RCC 7860 (cell line): ENCODE results near the gene LRRC53.

Source experiments
- DNase-seq: peaks from one replicate; pipeline ENCODE4 v3.0.0-alpha.2; 2015; ENCODE audit warnings: low spot score
- FAIRE-seq: peaks from 2 replicates; lab custom pipeline; 2012; peaks lifted over from hg19 to GRCh38; lab: Jason Lieb, UNC

Gene LRRC53

DNA sequence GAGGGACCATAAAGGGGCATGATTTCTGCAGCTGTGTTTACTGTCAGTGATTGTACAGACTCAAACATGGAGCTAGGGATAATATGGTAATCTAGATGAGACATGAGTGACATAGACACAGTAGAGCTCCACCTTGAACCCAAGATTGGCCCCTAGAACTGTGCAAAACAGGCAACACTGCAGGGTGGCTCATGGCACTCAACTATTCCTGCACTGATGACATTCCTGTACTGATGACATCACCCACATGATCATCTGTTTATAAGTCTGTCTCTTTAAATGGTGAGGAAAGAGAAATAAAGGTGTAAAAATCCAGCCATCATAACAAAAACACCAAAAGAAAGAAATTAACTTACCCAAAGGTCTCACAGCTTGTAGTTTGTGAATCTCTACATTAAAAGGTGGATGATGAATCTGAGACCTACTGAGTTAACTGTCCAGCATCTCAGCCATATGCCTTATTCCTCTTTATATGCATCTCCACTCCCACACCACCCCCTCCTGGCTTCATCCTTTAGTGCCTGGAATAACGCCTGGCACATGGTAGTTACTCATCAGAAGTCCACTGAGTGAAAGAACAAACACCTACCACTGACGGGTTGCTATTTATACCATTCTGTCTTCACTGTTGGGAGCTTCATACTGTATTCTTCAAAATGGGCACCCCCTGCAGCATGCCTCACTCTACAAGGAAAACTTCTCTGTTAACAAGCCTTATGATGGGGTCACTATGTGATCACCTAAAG lies at the start of gene LRRC53:
Gene LRRC53 (minus strand): TSS at position 442 of the 746 bp plus-strand sequence. CDS start 29,262 bp downstream, outside the sequence.
- FAIRE-seq, result no peak
- no peak for DNase-seq

DNA sequence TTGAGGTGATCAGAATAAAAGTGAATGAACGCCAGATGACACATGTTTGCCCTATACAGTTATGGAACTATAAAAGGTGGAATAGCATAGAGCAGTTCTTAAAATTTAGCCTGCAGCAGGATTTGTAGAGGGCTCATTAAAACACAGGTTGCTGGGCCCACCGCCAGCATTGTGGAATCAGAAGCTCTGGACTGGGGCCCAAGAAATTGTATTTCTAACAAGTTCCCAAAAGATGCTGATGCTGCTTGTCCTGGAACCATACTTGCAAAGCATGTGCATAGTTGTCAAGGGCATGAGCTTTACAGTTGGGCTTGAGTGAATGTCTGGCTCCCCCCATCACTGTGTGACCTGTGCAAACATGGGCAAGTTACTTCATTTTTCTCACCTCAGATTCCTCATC lies 37.5 kb upstream of the LRRC53 start:
- no peak for FAIRE-seq
- DNase-seq, result no peak

DNA sequence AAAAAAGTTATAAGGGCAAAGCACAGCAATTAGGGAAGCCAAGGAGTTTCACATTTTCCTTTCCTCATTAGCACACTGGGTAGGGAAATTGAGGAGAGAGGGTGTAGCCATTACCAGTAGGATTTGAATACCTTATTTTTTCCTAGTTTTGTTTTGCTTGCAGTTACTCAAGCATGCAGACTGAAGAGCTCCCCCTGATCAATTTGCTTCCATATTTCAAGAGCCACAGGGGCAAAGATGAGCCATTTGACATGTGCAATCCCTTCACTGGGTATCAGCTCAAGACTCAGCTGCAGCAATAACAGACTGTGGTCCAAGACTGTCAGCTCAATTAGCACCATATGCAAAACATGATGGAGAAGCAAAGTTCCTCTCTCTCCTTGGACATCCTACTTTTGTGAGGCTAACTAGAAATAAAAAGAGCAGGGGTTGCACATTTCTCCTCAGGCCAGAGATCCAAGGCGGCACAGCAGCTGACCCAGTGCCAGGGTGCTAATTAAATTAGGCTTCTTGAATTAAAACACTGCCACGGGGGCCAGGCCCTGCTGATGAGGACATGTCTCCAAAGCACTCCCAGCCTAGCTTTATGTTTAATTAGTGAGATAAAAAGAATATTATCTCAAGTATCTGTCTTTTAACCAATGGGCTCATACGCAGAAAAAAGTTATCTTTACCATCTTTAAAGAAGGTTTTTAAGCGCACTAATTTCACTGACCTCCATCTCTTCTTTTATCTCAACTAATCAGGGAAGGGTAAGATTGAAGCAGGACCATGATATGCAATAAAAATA lies 36.7 kb upstream of the LRRC53 start:
- FAIRE-seq, result no peak
- no peak for DNase-seq

GRCh38 chr1:74545821-74546220 lies 33.4 kb upstream of the LRRC53 start:
- no peak for DNase-seq
- no peak for FAIRE-seq

- FAIRE-seq (no peak), DNase-seq (no peak)
These were observed 21.8 kb upstream of the LRRC53 start for GRCh38 chr1:74534241-74534640.

- FAIRE-seq, result no peak
- no peak for DNase-seq
These were observed 19.4 kb upstream of the LRRC53 start for GRCh38 chr1:74531796-74532195.

- FAIRE-seq, result no peak
- DNase-seq, result no peak
These were observed 18.5 kb upstream of the LRRC53 start for GRCh38 chr1:74530892-74531291.

DNA sequence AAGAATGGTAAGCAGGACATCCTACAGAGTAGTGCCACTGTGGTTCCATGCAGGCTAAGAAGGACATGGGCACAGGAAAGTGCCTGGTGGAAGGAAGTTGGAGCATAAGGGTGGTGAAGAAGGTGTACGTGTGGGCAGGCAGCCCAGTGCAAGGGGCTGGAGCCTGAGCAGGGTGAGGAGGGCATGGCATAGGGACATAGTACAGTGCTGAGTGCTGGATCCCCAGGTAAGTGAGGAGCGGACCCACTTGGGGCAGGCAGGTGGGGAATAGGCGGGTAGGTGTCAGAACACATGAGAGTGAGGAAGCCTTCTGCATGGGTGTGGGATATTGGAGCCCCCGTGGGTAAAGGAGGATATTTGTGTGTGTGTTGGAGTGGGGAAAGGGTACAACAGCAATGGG lies 15.7 kb upstream of the LRRC53 start:
- no peak for FAIRE-seq

GRCh38 chr1:74526708-74527107 lies 14.3 kb upstream of the LRRC53 start:
- no peak for FAIRE-seq
- no peak for DNase-seq

More for the DNA sequence above, 15.7 kb upstream of the LRRC53 start:
- DNase-seq, result no peak

GRCh38 chr1:74523873-74524480 lies 11.6 kb upstream of the LRRC53 start:
- FAIRE-seq, result no peak
- no peak for DNase-seq

DNA sequence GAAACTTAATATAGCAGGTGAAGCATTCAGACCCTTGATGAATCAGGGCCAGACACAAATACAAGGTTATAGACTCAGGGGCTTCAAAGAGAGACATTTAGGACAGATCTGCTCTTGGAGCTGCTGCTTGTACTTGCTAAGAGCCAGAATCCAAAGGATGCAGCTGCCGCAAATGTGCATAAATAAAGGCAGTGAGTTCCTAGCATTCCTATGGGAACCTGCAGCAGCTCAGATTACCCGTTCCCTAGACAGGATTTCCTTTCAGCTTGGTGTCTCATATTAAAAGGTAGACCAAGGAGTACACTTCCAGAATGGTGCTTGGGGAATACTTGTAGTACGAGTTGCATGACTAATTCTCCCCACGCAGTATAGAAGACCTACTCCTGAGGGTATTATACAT lies 9.7 kb upstream of the LRRC53 start:
- FAIRE-seq, result no peak

GRCh38 chr1:74517599-74518051 lies 5.2 kb upstream of the LRRC53 start:
- FAIRE-seq, result no peak
- DNase-seq, result no peak

More for the DNA sequence above, 9.7 kb upstream of the LRRC53 start:
- no peak for DNase-seq

GRCh38 chr1:74513411-74514300 lies 1.2 kb upstream of the LRRC53 start:
- DNase-seq (no peak), FAIRE-seq (no peak)

DNA sequence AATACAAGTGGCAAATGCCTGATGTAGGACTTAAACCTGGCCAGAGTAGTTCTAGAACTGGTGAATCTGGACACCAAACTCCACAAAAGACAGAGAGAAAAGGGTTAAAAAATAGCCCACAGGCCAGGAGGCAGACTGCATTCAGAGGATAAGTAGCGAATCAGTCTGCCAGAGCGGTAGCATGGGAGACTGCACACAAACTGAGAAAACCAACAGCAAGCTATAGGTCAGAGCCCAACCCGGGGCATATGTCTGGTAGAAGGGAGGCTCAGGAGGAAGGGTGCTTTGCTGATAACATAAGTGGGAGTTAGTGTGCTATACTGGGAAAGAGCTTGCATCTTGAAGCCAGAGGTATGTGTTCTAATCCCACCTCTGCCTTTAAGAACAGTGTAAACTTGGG lies 4.0 kb downstream of the LRRC53 start:
- FAIRE-seq, result no peak
- no peak for DNase-seq

- DNase-seq (no peak), FAIRE-seq (no peak)
These were observed 6.3 kb downstream of the LRRC53 start for GRCh38 chr1:74505928-74506710.

DNA sequence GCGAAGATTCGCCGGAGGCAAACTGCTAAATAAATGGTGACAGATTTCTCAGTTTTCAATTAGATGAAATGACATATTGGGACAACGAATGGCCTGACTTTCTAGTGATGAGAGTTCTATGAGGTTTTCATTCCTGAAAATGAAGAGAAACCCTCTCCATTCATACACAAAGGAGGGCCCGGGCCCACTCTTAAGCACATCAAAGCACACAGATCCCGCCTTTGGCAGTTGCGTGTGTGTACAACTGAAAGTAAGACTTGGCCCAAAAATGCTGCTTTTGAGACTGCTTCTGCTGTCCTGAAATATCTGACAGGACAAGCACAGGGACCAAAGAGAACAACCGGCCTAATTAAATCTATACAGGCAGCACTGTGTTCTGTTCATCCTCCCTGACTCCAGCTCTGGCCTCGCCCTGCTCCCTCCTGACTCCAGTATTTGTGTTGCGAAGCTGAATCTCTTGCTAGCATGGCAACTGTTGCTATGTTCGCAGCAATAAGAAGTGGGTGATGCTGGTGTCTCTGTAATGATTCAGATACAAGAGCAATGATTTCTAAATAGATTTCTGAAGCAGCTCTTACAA lies 7.4 kb downstream of the LRRC53 start:
- FAIRE-seq (no peak), DNase-seq (no peak)

- no peak for DNase-seq
- no peak for FAIRE-seq
These were observed 8.1 kb downstream of the LRRC53 start for GRCh38 chr1:74504125-74504932.

DNA sequence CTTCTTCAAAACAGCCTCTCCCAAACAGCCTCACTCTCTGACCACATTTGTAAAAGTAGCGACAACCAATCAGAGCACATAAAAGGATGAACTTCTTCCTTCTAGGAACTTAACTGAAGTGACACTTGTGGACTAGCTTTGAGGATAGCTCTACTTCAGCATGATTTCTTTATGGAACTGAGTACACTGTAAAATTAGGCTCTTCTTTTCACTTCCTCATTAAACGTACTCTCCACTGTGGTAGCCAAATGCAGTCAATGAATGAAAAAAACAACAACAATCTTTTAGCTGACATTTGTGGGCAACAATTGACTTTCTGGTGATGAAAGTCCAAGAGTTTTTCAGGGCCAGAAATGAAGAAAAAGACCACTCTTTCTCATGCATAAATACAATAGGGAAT lies 9.6 kb downstream of the LRRC53 start:
- no peak for DNase-seq
- FAIRE-seq, result no peak

DNA sequence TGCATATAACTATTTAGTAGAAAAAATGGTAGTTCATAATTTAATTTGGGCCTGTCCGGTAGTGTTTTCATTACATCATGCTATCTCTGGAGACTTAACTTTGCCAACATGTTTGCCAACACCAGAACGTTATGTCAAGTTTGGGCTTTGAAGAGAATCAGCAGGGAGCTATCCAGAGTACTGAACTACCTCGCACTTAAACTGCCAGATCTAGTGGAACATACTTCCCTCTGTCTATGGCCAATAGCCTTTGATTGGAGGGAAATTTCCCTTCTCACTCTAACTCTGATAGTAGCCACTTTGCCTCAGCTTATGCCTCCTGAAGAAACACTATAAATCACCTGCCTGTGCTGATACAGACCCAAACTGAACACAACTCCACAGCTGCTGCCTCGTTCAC lies 10.0 kb downstream of the LRRC53 start:
- no peak for FAIRE-seq
- peak; percentile 11 for DNase-seq
